Spleen (tissue), 3 donors: ENCODE measurements around the gene RNF169.

ENCODE experiments used
- POLR2A ChIP-seq, 3 donors: fragments of 450-650 bp; IDR thresholded peaks; one replicate each; pipeline ENCODE4 v1.5.1; 2017; ENCODE audit warnings: antibody characterized with exemption in 3 of 3, mild to moderate bottlenecking in 1 of 3
- POLR2AphosphoS5 ChIP-seq, 3 donors: sonication (generic); formaldehyde crosslinking; IDR thresholded peaks; one replicate each; pipeline ENCODE4 v1.5.1; 2017; ENCODE audit warnings: antibody characterized with exemption in 3 of 3

- no peak for TF ChIP-seq POLR2AphosphoS5 (IDR thresholded peaks at IDR 0.05)
- no peak for TF ChIP-seq POLR2A (IDR thresholded peaks at IDR 0.05)
Observed at GRCh38 chr11:74844072-74844471, 95.4 kb downstream of the RNF169 start.
